HG03469 (cell line): ENCODE measurements around the gene DRAM1.
"Not testable (repeated sequence)": the region's sequence is repeated elsewhere in the genome, so short reads cannot be mapped to it uniquely, and the experiment has no call there.

Experiments used
- ATAC-seq: cut with Tn5 transposase; IDR thresholded peaks from one replicate; pipeline ENCODE4 v1.9.1; 2021; ENCODE audit warnings: mild to moderate bottlenecking, moderate library complexity, moderate number of reproducible peaks; ENCODE audit not compliant: unreplicated experiment

DRAM1 gene

GRCh38 chr12:101901777-101902176 lies 24.4 kb downstream of the DRAM1 start:
- no peak for ATAC-seq

DNA sequence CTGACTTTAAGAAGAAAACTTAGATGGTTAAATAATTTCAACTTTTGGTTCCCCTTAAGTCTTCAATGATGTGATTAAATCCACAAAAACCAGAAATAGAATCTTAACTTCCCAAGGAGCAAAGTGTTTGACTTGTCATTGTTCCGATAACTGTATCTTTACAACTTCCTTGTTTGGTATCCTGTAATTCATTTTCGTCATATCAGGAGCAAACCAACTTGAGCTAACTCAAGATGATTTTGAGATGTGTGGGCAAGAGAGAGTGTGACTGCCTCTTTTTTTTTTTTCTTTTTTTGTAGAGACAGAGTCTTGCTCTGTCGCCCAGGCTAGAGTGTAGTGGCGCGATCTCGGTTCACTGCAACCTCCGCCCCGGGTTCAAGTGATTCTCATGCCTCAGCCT lies 25.3 kb downstream of the DRAM1 start:
- ATAC-seq: no peak

DNA sequence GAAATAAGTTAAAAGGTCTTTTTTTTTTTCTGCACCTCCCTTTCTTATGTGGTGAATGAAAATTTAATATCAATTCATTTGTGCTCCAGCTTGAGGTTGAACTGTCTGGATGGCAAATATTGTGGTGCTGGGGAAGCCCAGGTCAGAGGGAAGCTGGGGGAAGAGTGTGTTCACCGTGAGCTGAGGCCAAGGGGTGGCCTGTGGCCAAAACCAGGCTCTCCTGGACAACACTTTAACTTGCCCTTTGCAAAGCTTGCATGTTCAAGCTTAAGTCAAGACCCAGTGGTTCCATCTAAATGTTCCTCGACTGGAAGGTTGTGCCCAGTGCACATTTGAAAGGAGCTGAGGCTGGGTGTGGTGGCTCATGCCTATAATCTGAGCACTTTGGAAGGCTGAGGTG lies 28.8 kb downstream of the DRAM1 start:
- ATAC-seq: no peak

GRCh38 chr12:101908395-101908794 lies 31.0 kb downstream of the DRAM1 start:
- no peak for ATAC-seq

DNA sequence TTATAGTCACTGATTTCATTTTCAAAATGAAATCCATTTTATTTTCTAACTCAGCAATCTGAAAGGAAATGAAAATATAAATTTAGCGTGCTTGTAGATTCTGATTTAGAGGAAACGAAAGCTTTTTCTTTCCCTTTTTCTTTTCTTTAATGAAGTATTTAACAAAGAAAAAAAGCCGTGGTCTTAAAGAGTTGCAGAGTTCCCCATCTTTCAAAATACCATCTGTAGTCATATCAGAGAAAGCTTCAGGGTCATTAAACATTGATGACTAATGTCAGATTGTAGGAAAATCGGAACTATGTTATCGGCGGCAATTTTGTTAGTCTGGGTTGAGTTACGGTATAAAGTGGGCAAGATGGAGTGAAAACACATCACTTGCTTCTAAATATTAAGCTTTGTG lies 32.3 kb downstream of the DRAM1 start:
- no peak for ATAC-seq

DNA sequence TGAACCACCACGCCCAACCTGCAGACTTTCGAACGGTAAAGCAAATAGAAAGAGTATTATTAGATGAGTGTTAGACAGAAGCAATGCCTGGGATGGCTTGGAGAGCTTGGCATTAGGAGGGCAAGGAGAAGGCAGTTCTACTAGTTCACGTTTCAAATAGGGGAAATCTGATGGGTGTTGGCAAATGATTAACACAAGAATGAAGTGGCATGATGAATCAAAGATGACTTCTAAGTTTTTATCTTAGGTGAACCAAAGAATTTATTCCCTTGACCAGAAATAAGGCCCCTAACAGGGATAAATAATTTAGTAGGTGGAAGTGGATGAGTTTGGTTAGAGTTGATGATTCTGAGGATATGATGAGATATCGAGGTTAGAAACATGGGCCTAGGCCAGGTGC lies 38.5 kb downstream of the DRAM1 start:
- no peak for ATAC-seq

- ATAC-seq: not testable (repeated sequence)
Measured at GRCh38 chr12:101918805-101919204, 41.4 kb downstream of the DRAM1 start.

DNA sequence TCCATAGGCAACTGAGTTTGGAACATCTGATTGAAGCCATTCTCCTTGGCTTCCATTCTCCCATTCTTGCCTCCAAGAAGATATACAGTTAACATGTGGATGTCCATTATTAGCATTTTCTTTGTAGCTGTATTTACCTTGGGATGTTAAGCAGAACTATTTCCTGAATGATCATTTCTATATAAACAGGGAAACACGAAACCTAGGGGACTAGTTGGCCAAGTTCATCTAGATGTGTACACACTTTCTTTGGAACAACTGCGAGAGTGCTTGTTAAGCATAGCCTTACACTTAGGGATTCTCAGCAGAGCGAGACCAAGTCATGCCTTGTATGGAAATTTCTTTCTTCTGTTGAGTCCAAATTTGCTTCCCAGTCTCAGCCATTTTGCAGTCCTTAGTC lies 42.1 kb downstream of the DRAM1 start:
- ATAC-seq: no peak

DNA sequence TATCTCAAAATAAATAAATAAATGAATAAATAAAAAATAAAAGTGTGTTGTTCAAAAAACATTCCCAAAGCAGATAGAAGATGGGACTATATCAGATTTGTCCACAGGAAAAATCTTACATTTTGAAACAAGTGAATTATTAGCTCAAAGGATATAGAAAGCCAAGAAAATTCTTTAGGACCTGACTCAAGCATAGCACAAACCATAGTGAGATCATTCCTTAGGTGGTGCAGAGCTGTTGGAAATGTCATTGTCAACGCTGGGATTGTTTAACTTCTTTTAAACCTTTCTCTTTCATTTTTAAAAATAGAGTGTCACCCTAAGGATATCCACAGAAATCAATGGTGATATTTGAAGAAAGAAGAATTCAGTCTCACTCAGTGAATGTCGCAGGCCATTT lies 43.5 kb downstream of the DRAM1 start:
- ATAC-seq: no peak

- no peak for ATAC-seq
Measured at GRCh38 chr12:101923045-101923718, 45.8 kb downstream of the DRAM1 start.

- no peak for ATAC-seq
Measured at GRCh38 chr12:101924618-101925017, 47.2 kb downstream of the DRAM1 start.

DNA sequence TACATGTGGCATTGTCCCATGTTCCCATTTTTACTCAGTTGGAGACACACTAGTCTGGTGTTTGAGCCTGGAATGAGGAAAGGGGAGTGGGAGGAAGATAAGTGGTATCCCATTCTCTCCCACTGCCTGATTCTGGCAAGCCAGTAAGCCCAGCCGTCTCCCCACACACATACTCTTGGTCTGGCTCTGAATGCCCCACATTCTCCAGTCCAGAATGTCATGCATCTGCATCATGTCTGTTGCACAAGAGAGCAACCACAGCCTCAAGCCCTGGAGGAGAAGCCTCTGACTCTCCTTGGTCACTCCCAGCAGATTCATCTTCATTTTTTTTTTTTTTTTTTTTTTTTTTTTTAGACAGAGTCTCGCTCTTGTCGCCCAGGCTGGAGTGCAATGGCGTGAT lies 48.0 kb downstream of the DRAM1 start:
- no peak for ATAC-seq

DNA sequence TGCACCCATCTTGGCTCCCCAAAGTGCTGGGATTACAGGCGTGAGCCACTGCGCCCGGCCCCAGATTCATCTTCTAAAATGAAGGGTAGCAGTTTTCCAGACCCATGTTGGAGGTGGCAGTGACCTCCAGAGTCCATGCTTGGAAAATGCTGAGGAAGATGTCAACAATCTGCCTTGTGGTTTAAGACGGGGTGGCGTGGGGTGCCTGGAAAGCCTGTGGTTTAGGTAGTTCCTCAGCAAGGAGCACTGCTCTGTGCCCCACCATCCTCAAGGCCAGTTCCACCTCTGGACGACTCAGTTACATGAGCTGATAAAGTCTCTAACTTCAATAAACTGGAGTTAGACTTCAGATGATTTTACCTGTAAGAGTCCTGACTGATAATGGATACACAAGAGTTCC lies 48.6 kb downstream of the DRAM1 start:
- no peak for ATAC-seq

- no peak for ATAC-seq
Measured at GRCh38 chr12:101927036-101927435, 49.7 kb downstream of the DRAM1 start.

GRCh38 chr12:101927999-101928398 lies 50.6 kb downstream of the DRAM1 start:
- ATAC-seq: no peak

- no peak for ATAC-seq
Measured at GRCh38 chr12:101928556-101928955, 51.2 kb downstream of the DRAM1 start.

- no peak for ATAC-seq
Measured at GRCh38 chr12:101929365-101930041, 52.1 kb downstream of the DRAM1 start.

DNA sequence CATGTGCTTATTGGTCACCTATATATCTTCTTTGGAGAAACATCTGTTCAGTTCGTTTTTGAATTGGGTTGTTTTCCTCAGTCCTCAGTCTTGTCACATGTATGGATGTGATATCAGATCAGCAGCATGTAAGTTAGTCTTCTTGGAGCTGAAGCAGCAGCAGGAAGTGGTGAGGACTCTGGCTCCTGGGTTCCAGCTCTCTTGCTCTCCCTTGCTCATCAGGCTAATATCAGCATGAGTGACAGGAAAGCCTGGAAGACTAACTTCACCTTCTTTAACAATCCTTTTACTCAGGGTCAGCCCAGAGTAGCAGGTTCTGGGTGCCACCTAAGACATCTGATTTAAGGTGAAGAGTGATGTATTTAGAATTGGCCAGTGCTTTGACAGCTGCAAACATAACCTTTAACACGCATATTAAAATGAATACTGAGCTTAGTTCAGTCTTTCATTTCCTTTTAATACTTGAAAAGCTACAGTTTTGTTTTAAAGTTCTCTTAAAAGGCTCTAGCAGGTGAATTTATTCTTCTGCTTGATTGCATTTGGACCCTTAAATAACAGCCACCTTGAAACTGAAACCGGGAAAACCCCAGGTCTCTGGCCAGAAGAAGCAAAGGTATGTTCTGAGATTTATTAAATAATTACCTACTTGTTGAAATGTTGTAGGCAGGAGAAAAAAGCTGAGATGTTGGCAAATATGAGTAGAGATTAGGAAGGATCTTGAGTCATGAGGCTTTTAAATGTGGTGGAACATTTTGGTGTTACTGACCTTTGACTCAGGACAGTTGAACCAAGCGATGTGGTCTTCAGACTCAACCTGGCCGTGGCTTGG lies 54.3 kb downstream of the DRAM1 start:
- peak; percentile 24 for ATAC-seq

DNA sequence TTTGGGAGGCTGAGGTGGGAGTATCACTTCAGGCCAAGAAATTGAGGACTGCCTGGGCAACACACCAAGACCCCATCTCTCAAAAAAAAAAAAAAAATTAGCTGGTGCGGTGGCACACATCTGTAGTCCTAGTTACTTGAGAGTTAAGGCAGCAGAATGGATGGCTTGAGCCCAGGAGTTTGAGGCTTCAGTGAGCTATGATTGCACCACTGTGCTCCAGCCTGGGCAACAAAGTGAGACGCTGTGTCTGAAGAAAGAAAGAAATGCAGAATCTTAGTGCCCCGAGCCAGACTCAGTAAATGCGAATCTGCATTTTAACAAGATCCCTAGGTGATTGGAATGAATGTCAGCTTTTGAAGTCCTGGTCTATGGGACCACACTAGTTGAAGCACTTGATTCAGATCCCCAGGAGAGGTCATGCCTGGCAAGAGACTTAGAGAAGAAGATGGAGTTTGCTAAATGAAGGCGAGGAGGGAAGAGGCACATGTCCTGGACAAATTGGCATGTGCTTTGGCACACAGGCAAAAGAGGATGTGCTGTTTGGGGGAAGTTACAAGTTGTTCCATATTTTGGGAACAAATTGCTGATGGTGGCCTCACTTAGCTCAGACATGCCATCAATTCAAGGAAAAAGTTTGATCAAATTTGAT lies 56.6 kb downstream of the DRAM1 start:
- ATAC-seq: no peak

GRCh38 chr12:101935890-101936746 lies 58.7 kb downstream of the DRAM1 start:
- peak; percentile 59 for ATAC-seq
